Measurements from ENCODE around the gene GALNT18.

The GALNT18 gene

DNA sequence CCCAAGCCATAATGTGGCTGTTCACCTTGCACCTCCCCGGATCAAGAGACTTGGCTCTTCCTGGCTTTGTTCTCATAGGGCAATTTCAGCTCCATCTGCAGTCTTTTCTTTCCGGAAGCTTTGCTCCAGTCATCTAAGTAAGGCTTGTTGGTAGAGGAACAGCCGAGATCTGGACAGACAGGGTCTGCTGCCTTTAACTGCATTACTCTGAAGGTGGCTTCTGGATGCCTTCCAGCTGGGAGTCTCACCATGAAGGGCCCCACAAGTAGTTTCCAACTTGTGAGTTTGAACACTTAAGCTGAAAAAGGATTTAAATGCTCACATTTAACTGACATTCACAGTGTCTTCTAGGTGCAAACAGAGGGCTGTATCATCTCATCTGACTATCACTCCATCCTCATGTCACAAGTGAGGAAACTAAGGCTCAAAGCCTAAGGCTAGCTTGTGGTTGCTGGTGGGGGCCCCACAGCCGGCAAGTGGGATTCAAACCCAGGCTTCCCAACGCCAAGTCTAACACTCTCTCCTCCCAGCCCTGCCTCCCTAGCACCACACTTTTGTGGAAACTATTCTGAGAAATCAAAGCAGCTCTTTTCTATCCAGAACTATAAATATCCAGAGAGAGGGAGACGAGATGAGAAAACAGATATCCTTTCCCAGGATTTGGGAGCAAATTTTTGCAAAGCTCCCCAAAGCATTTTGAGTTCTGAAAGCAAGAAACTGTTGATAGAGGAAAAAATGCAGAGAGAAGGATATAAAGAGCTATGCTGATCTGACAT lies 58.4 kb downstream of the GALNT18 start:
- no peak for DNase-seq

DNA sequence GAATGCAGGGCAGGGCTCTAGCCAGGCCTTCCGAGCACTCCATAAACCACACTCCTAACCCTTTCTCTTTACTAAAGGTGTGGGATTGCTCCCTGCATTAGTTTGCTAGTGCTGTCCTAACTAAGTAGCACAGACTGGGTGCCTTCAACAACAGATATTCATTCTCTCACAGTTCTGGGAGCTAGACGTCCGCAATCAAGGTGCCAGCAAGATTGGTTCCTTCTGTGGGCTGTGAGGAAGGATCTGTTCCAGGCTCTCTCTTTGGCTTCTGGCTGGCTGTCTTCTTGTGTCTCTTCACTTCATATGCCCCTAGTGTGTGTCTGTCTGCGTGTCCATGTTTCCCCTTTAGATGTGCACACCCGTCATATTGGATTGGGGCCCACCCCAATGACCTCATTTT lies 59.8 kb downstream of the GALNT18 start:
- no peak for DNase-seq

DNA sequence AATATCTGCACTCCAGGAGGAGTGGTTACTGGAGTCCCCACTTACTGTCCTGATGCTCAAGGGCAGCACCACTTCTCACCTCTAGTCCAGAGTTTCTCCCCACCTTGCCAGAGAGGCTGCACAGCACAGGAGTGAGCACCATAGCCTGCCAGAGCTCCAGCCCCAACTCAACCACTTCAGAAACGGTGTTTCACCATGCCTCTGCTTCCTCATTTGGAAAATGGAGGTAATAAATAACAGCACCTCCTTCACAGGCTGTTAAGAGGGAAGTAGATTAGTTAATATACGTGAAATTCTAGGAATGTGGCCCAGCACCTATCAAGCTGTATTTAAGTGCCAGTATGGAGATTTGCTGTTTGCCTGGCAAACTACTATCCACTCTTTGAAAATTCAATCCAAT lies 63.0 kb downstream of the GALNT18 start:
- DNase-seq = no peak

DNA sequence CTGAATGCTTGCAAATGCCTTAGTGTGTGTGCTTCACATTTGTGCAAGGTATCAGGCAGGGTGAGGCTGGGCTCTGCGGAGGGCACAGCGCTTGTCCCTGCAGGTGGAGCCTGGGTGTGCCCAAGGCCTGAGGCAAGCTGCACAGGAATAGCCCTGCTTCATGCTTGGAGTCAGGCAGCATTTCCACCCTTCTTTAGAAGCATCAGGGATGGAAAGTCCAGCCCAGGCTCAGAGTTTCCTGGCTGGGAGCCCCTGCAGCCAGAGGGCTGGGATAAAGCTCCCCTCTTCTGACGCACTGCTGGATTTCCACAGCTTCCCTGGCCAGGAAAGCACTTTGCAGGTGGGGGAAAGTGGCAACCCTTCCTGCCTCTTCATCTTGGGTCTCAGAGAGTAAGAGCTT lies 63.4 kb downstream of the GALNT18 start:
- no peak for DNase-seq

DNA sequence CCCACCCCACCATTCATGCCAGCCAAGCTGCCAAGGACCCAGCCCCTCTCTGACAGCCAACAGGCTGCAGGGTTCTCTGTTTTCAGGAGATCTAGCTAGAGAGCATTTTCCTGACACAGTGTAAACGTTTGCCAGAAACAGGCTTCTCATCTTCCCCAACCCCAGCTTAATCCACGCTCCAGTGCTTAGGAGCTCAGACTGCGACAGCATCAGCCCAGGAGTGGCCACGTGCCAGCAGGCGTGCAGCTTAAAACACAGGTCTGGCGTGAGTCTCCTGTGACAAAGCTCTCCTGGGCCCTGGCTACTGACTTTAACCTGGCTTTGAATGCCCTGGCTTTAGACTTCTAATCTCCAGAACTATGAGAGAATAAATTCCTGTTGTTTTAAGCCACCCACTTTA lies 66.6 kb downstream of the GALNT18 start:
- DNase-seq = no peak

DNA sequence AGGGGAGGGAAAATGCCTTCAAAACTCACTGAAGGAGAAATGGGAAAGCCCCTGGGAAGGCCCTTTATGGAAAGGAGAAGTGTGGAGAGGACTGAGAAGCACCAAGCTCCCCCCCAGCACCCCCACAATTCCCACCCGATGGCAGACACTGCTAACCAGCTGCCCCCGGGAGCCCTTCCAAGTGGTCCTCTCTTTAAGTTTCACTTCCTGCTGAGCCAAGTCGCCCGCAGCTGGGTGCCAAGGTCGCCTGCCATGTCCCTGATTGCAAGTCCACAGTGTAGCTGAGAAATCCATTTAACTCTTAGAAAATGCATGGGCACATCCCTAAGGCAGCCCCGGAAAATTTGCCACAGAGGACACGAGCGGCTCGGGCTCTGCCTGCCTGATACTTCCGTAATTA lies 68.2 kb downstream of the GALNT18 start:
- no peak for DNase-seq

DNA sequence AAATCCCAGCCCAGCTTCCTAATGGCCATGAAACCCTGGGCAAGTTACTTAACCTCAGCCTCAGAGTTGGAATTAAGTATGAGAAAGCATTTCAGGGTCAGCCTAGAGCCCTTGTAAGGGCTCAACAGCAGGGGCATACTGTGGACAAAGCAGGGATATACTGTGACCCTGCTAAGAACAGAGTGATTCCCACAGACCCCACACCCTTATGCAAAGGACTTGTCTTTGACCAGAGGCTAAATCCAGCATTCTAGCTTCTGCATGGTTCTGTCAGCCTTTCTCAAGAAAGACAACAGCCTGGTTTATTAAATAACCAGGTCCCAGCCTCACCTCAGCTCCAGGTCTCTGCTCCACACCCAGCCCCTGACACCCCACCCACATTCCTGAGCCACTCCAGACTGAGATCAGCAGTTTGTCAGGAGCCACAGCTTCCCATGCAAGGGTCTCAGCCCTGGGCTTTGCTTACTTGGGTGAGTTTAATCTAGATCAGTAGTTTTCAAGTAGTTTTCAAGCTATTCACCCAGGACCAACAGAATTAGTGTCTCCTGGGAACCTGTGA lies 69.2 kb downstream of the GALNT18 start:
- no peak for DNase-seq

DNA sequence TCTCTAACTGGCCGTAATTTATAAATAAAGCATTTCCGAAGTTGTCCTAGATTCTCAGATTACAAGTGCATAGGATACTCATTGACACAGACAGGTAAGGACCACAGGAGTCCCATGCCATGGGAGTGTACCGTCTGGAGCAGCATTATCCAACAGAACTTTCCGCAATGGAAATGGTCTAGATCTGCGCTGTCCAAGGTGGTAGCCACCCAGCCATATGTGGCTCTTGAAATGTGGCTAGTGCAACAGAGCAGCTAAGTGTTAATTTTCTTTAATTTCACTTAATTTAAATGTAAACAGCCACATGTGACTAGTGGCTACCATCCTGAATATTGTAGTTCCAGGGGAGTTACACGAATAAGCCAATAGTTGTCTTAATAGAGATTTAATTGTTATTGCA lies 71.3 kb downstream of the GALNT18 start:
- no peak for DNase-seq

DNA sequence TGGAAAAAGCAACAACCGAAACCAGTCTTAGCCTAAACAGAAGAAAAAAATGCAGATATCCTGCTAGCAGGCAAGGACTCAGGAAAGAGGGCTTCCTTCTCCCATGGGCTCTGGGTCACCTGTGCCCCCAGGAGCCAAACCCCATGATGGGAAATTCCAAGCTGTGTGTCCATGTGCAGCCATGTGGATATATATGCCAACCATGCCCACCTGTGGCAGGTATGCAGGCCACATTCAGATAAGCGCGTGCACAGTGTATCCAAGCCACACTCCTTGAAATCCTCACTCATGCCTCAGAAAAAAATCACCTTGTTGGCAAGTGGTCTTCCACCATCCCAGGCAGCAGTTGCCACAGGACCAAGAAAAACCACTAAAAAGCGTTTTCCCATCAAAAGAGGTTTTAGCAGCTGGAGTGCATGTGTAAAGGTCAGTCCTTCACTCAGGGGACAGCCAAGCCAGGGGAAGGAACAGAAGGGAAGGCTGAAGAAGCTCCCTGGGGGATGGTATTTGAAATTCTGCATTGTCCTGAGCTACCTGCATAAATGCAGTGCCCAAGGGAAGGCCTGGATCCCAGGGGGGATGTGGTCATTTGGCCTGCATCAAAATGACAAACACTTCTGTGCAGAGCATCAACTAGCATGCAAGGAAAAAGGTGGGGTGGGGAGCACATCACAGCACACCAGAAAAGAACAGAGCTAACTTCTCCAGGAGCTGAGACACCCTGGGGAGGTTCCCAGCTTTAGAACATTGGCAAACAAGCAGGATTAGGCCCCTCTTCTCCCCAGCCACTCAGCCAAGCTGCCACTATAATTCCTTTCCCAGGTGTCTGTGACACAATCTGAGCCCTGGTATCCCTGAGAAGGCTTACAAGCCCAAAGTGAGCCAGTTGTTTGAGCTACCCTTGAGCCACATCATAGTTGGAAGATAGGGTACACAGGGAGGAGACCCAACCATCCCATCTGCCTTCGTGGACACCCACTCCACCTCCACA lies 76.2 kb downstream of the GALNT18 start:
- no peak for DNase-seq

DNA sequence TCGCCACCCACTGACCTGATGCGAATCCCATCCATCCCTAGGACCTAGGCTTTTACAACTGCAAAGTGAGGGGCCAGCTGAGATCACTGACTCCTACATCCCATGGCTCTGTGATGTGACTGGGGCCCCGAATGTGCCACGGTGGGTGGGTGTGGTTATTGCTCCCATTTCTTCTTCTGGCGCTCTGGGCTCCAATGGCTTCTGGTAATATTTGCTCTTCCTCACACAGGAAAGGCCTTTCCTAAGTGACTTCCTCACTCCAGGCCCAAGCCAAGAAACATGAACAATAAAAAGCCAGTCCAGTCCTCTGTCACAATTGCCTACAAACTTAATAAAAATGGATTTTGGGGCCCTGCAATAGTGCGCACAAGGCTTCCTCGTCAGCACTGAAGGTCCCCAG lies 78.1 kb downstream of the GALNT18 start:
- no peak for DNase-seq

DNA sequence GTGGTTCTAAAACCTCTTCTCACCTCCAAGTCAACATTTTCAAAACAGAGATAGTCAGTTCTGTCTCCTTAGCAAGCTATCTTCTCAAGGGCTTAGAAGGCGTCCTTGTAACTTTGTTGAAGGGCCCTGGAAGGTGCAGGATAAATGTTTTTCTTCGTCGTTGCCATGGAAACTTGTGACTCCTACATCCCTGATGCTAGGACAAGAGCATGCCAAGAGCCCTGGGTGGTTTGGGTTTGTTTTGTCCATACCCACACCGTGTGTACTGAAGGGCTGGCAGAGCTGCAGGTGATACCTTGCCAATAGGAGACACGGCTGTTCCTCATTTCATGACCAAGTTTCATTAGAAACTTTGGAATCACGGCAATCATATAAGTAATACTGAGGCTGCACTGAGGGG lies 81.6 kb downstream of the GALNT18 start:
- no peak for DNase-seq

DNA sequence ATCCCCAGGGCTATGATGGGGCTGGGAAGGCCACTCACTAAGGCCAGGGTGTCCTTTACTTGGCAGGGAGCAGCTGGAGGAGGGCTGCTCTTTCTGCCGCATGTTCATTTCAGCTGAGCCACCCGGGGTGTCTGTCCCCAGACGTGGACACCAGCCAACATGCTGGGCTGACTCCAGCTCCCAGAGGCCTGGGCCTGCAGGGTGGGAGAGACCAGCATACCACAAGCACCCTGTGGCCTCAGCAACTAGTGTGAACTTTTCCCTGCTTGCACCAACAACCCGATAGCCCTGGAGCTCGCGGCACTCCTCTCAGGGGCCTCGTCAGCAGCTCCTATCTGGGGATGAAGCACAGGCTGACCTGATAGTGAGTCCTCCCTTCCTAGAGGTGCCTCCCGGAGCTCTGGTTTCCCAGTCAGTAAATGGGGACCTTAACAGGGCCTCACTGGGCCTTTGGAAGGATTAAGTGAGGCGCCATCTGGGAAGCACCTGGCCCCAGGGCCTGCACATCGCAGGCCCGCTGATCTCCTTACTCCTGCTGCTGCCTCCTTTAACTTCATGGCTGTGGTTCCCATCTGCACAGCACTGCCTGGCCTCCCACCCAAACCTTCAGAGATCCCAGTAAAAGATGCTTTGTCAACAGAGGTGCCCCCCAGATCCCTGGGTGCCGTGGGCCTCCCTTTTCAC lies 83.4 kb downstream of the GALNT18 start:
- DNase-seq = no peak

DNA sequence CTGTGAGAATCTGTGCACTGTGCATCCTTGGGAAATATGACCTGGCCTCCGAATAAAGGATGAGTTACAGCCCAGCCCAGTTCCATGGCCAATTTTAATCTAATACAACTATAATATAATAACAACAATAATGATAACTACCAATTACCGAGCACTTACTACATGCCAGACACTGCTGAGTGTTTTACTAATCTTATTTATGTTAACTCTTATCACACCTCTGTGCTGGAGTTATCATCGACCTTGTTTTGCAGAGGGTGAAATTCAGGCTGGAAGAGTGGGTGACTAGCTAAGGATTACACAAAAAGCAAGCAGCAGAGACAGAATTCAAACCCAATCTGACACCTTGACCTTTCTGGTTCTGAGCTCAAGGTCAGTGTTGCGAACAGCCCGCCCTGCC lies 83.9 kb downstream of the GALNT18 start:
- no peak for DNase-seq

DNA sequence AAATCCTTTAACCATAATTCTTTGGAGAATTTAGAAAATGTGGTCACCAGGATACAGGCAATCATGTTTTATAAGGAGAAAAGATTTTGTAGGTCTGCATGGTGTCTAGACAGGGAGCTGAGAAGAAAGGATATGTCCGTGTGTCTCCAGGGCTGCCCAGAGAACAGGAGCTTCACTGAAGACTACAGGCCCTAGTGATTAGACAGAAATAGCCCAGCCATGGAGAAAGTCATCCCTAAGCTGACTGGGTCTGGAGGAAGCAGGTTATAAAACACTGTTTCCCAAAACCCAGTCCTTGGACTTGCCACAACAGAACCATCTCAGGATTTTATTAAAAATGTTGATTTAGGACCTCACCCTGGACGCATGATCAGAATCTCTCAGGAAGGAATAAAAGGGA lies 84.4 kb downstream of the GALNT18 start:
- DNase-seq = no peak

DNA sequence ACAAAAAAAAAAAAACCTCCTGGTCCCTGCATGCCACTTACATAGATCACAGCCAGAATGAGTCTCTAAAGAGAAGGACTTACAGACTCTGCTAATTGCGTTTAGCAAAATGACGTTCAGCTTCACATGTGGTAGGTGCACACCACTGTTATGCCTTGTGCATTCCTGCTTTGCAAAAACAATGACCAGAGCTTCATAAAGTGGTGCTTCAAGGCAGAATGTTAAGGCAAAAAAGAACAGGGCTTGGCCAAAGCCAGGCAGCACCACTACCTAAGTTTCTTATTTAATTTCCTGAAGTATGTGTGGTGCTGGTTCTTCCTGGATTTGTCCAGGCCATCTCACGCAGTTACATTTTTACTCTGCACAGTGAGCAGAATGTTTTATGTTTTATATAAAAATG lies 85.2 kb downstream of the GALNT18 start:
- DNase-seq = no peak

DNA sequence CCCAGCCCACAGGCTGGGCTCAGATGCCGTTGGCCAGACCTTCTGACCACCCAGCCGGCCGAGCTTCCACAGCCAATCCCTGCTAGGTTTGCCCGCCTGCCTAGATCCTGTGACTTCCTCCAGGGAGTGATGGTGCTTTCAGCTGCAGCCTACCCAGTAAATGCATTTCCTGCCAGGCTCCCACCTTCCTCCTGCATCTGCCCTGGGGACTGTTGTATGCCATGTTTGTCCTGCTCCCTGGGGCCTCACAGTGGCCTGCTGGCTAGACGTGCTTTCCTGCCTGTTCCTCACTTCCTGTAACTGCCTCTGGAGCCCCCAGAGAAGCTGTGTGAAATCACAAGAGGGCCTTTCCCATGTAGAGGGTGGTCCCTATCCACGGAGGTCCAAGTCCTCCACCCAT lies 86.2 kb downstream of the GALNT18 start:
- no peak for DNase-seq

DNA sequence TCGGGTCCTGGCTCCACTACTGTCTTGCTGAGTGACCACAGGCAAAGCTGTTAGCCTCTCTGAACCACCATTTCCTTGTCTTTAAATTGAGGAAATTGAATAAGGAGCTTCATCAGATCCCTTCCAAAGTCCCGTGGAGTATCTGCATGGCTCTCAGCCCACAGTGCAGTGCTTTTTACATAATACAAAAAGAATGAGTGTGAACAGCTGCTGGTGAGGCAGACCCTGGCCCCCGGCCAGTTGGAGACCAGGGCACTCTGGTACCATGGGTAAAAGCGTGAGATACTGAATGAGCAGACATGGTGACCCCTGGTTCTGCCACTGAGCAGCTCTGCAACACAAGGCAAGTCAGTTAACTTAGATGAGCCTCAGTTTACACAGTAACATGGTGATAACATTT lies 86.8 kb downstream of the GALNT18 start:
- DNase-seq = no peak

DNA sequence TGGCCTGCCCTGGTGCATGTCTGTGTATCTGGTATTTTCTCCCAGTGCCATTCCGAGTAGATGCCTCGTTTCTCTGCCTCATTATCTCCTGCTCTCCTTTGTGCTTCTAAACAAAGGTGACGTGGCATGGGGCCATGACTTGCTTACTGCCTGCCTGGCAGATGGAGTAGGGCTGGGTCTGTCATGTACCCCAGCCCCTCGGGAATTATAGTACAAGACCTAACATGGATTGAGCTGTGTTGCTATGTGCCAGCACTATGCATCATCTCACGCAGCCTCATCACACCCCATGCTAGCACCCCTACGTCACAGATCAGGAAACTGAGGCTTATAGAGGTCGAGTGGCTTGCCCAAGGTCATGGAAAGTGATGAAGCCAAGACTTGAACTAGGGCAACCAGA lies 88.1 kb downstream of the GALNT18 start:
- no peak for DNase-seq

DNA sequence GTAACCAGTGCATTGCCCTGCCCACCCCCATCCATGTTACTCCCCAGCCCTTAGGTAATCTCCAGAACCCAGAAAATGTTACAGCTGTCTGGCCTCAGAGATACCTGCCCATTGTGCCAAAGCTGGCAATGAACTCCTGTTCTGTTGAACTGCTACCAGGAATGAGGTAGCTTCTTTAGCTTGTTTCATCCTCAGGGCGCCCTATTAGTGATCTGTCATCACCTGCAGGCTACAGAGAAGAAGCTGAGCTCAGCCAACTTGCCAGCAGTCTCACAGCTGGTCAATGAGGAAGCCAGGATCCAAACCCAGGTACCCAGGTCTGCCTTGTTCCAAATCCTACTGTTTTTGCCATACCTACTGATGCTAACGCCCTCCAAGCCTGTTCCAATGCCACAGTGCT lies 88.7 kb downstream of the GALNT18 start:
- no peak for DNase-seq

DNA sequence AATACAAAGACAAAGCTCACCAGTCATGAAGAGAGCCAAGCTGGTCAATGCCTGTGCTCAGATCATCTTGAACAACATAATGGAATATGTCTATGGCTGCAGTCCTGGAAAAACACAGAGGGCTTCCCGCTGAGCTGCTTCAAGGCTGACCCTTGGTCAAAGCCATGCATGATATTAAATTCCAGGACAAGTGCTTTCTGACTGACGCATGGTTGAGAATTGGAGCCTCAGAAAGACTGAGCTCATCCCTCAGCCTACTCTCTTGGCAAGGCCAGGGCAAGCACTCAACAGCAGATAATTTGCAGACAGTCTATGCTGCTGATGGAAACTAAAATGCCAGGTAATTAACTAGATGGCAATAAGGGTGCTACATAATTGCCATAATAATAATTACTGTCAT lies 89.2 kb downstream of the GALNT18 start:
- no peak for DNase-seq

DNA sequence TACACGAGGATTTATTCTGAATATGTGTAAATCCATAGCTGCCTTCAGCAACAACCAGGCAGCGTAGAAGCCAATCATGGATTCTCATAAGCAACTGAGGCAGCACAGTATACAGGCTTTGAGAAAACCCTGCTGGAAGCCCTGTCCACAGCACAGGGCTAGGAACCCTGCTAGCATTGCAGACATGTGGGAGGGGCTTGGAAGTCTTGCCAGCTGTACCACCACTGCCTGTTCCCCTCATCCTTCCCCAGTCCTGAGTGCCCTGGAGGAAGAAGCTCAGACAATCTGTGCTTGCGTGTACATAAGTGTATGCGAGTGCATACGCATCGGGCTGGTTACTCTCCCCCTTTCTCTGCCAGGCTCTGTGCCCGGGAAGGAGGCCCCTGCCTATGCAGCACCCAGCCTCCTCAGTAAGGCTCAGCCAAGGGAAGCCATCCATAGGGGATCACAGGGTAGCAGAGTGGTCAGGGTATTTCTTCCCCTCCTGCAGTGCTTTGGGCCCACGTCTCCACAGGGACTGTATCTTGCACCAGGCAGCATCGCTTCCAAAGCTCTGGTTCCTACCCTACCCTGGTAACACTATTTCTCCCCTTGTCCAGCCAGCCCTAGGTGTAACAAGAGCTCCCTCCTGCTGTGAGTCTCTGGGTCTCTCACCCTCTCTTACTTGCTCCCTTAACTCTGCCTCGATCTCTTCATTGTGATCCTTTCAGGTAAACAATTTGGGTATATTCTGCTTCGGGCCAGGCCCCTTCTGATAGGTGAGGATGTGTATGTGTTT lies 90.5 kb downstream of the GALNT18 start:
- DNase-seq = no peak

DNA sequence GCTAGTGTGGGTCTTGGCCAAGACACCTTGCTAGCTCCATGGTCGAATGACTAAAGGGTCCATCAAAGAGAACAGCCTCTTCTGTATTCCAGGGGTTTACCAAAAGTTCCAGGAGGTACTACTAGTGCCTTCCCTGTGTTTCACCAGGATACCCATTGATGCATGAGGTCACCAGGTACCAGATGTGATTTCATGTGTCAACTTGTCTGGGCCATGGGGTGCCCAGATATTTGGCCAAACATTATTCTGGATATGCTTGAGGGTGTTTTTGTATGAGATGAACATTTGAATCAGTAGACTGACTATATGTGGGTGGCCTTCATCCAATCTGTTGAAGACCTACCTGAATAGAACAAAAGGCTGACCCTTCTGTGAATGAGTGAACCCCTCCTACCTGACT lies 92.8 kb downstream of the GALNT18 start:
- DNase-seq = no peak
